Measurements from ENCODE around the gene TNK2.

Gene TNK2

DNA sequence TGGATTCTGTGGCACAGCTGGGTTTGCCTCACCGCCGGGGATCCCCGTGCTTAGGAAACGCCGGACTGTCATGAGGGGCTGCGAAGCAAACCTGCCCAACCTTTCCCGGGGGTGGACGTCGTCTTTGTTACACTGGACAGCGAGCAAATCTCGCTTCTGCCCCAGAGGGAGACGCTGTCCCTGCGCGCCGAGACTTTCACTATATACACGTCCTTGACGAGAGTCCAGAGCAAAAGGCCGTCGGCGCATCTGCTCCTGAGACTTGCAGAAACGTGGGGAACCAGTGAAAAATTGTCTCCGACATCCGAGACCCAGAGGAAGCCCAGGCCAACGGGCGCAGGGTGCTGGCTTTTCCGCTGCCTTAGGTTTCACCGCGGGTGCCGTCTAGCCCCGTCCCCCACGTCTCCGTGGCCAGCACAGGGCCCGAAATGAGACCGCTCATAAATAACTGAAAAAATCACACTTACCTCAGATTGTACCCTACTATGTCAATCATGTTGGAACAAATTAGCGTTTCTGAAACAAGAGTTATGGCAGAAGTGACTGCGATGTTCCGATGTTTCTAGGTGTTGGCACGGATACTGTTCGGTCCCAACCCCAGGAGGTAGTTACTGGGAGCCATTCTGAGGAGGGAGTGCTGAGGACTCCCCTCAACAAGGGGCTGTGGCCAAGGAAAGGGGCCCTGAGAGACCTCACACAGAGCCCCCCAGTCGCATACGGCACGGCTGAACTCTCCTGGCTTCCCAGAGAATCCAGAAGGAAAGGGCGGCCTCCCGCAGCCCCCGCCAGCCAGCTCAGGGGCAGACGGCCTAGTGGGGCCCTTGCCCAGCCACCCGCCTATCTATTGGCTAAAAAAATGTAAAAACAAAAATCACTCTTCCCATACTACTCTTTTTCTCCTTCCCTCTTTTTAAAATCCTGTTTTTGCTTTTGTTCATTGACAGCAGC, 82.2 kb downstream of the TNK2 start (continued):
- TF ChIP-seq, protein P1, sequence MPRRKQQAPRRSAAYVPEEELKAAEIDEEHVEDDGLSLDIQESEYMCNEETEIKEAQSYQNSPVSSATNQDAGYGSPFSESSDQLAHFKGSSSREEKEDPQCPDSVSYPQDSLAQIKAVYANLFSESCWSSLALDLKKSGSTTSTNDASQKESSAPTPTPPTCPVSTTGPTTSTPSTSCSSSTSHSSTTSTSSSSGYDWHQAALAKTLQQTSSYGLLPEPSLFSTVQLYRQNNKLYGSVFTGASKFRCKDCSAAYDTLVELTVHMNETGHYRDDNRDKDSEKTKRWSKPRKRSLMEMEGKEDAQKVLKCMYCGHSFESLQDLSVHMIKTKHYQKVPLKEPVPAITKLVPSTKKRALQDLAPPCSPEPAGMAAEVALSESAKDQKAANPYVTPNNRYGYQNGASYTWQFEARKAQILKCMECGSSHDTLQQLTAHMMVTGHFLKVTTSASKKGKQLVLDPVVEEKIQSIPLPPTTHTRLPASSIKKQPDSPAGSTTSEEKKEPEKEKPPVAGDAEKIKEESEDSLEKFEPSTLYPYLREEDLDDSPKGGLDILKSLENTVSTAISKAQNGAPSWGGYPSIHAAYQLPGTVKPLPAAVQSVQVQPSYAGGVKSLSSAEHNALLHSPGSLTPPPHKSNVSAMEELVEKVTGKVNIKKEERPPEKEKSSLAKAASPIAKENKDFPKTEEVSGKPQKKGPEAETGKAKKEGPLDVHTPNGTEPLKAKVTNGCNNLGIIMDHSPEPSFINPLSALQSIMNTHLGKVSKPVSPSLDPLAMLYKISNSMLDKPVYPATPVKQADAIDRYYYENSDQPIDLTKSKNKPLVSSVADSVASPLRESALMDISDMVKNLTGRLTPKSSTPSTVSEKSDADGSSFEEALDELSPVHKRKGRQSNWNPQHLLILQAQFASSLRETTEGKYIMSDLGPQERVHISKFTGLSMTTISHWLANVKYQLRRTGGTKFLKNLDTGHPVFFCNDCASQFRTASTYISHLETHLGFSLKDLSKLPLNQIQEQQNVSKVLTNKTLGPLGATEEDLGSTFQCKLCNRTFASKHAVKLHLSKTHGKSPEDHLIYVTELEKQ (tag by site-specific recombination; IDR thresholded peaks at IDR 0.05; ENCODE audit: borderline replicate concordance) = no peak
- no peak for TF ChIP-seq ZNF274 (IDR thresholded peaks at IDR 0.05; ENCODE audit: low read length)
- TF ChIP-seq ZNF274 (tag by site-specific recombination; IDR thresholded peaks at IDR 0.05; ENCODE audit: borderline replicate concordance) = no peak
- TF ChIP-seq MEIS1 (CRISPR knock-in tag; IDR thresholded peaks at IDR 0.05; ENCODE audit: borderline replicate concordance) = no peak
- TF ChIP-seq ZSCAN18 (tag by site-specific recombination; IDR thresholded peaks at IDR 0.05) = no peak
- TF ChIP-seq ZFP41 (tag by site-specific recombination; IDR thresholded peaks at IDR 0.05; ENCODE audit: borderline replicate concordance) = no peak

DNA sequence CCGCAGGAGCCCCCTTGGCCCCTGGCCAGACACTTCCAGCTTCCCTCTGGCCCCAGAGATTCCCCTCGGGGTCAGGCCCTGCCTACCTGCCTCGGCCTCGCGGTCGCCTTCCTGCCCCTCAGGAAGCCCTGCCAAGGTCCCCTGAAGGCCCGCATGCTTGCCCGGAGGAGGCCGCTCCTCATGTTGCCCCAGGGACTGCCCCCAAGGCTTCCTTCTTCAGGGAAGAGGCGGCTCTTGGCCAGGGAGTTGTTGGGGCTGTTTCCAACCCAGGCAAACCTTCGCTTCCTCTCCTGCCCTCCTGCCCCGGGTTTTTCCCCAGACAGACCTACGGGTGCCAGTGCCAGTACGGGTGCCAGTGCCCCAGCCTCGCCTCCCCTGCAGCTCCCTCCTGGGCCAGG, 83.2 kb downstream of the TNK2 start:
- no peak overlapping the region for H3K27ac ChIP-seq (ENCODE audit: extremely low read depth, low read depth, low read length)
- H3K4me3 ChIP-seq (ENCODE audit: low read depth, low read length) = no peak overlapping the region
- ChIA-PET CTCF (no interaction called here), POLR2A (interaction anchor here (0.7 kb wide), 1 partner anchor 16 kb away, joined by 3 read pairs; no protein-coding TSS in a partner anchor)
- no peak for TF ChIP-seq ZNF24 (tag by site-specific recombination; IDR thresholded peaks at IDR 0.05)
- TF ChIP-seq ZNF670 (tag by site-specific recombination; IDR thresholded peaks at IDR 0.05; ENCODE audit: low read depth) = no peak
- no peak for TF ChIP-seq ZNF148 (tag by site-specific recombination; IDR thresholded peaks at IDR 0.05; ENCODE audit: borderline replicate concordance)
- TF ChIP-seq ZNF366 (tag by site-specific recombination; conservative IDR thresholded peaks at IDR 0.05) = no peak
- TF ChIP-seq ZNF600 (tag by site-specific recombination; IDR thresholded peaks at IDR 0.05) = no peak
- TF ChIP-seq, protein P2, sequence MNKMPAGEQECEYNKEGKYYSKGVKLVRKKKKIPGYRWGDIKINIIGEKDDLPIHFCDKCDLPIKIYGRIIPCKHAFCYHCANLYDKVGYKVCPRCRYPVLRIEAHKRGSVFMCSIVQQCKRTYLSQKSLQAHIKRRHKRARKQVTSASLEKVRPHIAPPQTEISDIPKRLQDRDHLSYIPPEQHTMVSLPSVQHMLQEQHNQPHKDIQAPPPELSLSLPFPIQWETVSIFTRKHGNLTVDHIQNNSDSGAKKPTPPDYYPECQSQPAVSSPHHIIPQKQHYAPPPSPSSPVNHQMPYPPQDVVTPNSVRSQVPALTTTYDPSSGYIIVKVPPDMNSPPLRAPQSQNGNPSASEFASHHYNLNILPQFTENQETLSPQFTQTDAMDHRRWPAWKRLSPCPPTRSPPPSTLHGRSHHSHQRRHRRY (tag by site-specific recombination; IDR thresholded peaks at IDR 0.05) = no peak
- no peak for TF ChIP-seq GLIS1 (tag by site-specific recombination; IDR thresholded peaks at IDR 0.05)
- TF ChIP-seq, protein P3, sequence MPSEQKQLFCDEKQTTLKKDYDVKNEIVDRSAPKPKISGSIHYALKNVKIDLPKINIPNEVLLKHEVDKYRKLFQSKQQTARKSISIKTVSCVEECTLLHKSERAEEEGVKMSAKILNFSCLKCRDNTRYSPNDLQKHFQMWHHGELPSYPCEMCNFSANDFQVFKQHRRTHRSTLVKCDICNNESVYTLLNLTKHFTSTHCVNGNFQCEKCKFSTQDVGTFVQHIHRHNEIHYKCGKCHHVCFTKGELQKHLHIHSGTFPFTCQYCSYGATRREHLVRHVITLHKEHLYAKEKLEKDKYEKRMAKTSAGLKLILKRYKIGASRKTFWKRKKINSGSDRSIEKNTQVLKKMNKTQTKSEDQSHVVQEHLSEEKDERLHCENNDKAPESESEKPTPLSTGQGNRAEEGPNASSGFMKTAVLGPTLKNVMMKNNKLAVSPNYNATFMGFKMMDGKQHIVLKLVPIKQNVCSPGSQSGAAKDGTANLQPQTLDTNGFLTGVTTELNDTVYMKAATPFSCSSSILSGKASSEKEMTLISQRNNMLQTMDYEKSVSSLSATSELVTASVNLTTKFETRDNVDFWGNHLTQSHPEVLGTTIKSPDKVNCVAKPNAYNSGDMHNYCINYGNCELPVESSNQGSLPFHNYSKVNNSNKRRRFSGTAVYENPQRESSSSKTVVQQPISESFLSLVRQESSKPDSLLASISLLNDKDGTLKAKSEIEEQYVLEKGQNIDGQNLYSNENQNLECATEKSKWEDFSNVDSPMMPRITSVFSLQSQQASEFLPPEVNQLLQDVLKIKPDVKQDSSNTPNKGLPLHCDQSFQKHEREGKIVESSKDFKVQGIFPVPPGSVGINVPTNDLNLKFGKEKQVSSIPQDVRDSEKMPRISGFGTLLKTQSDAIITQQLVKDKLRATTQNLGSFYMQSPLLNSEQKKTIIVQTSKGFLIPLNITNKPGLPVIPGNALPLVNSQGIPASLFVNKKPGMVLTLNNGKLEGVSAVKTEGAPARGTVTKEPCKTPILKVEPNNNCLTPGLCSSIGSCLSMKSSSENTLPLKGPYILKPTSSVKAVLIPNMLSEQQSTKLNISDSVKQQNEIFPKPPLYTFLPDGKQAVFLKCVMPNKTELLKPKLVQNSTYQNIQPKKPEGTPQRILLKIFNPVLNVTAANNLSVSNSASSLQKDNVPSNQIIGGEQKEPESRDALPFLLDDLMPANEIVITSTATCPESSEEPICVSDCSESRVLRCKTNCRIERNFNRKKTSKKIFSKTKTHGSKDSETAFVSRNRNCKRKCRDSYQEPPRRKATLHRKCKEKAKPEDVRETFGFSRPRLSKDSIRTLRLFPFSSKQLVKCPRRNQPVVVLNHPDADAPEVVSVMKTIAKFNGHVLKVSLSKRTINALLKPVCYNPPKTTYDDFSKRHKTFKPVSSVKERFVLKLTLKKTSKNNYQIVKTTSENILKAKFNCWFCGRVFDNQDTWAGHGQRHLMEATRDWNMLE (tag by site-specific recombination; conservative IDR thresholded peaks at IDR 0.05; ENCODE audit: low read depth) = no peak
- H3K36me3 ChIP-seq (ENCODE audit: control insufficient read depth in 2 of 2, insufficient read depth in 1 of 2, low read length in 2 of 2) = no peaks in the 10 kb centered on the region
- H3K9me3 ChIP-seq (ENCODE audit: control insufficient read depth, insufficient read depth, low read depth, low read length) = no peaks in the 10 kb centered on the region
- H3K4me1 ChIP-seq (ENCODE audit: control insufficient read depth, insufficient read depth, low read length) = no peaks in the 10 kb centered on the region

Data from HEK293 (cell line).